ENCODE measurements around the gene KAT6B.

The KAT6B gene

GRCh38 chr10:74824184-74824899, 2.1 kb upstream of the KAT6B start:
- DNase-seq = peak; percentile 10

GRCh38 chr10:74824900-74825370, 1.5 kb upstream of the KAT6B start:
- peak; percentile 24 for DNase-seq

GRCh38 chr10:74825371-74826141, 844 bp upstream of the KAT6B start:
- DNase-seq = peak; percentile 51

- DNase-seq = no peak
Observed at GRCh38 chr10:74827045-74827441, 643 bp downstream of the KAT6B start.

GRCh38 chr10:74827694-74828093, 1.3 kb downstream of the KAT6B start:
- no peak for DNase-seq

- DNase-seq = no peak
Observed at GRCh38 chr10:74828946-74829345, 2.5 kb downstream of the KAT6B start.

GRCh38 chr10:74831518-74832120, 5.2 kb downstream of the KAT6B start:
- no peak for DNase-seq

- no peak for DNase-seq
Observed at GRCh38 chr10:74835963-74836362, 9.6 kb downstream of the KAT6B start.

GRCh38 chr10:74836877-74837276, 10.5 kb downstream of the KAT6B start:
- no peak for DNase-seq

- no peak for DNase-seq
Observed at GRCh38 chr10:74837743-74838142, 11.3 kb downstream of the KAT6B start.

GRCh38 chr10:74839708-74840107, 13.3 kb downstream of the KAT6B start:
- DNase-seq = no peak

GRCh38 chr10:74841265-74841973, 15.0 kb downstream of the KAT6B start:
- DNase-seq = no peak

GRCh38 chr10:74842301-74842954, 16.0 kb downstream of the KAT6B start:
- DNase-seq = no peak

- DNase-seq = no peak
Observed at GRCh38 chr10:74846958-74847357, 20.6 kb downstream of the KAT6B start.

- no peak for DNase-seq
Observed at GRCh38 chr10:74851831-74852230, 25.4 kb downstream of the KAT6B start.

- DNase-seq = no peak
Observed at GRCh38 chr10:74852381-74852780, 26.0 kb downstream of the KAT6B start.

GRCh38 chr10:74854610-74855009, 28.2 kb downstream of the KAT6B start:
- no peak for DNase-seq

GRCh38 chr10:74855027-74855426, 28.6 kb downstream of the KAT6B start:
- DNase-seq = no peak

GRCh38 chr10:74855439-74855838, 29.0 kb downstream of the KAT6B start:
- no peak for DNase-seq

- no peak for DNase-seq
Observed at GRCh38 chr10:74856940-74857339, 30.5 kb downstream of the KAT6B start.

- no peak for DNase-seq
Observed at GRCh38 chr10:74857586-74857985, 31.2 kb downstream of the KAT6B start.

- no peak for DNase-seq
Observed at GRCh38 chr10:74859546-74859945, 33.1 kb downstream of the KAT6B start.

GRCh38 chr10:74862625-74863024, 36.2 kb downstream of the KAT6B start:
- DNase-seq = no peak

Data from activated CD4-positive, alpha-beta T cell treated with anti-CD3 and anti-CD28 coated beads, Interleukin-2, amount 50 U/mL, for 1 hour (primary cell).